Body of pancreas (tissue), 4 donors: ENCODE measurements around the gene SPZ1. TPM values are rescaled to one million over a fixed set of nuclear protein-coding genes. Genes with fewer than 3 reads are reported as not detected.
"Not testable (repeated sequence)": the region's sequence is repeated elsewhere in the genome, so short reads cannot be mapped to it uniquely, and the experiment has no call there.

Experiments
- ATAC-seq: fragments of 150-250 bp; one replicate; pipeline ENCODE4 v1.9.1; 2016
- DNase-seq, 4 donors: peaks; one replicate each; pipeline ENCODE4 v3.0.0-alpha.2; 2019
- H3K27ac ChIP-seq, 4 donors: fragments of 200-600 bp; sonication (generic); 1 replicate in 3 of 4; 2 replicates in 1 of 4; pipeline versions ENCODE4 v1.5.1 to v1.6.1; 2016 to 2019; ENCODE audit warnings: mild to moderate bottlenecking in 1 of 4, mixed read lengths in 1 of 4, moderate library complexity in 1 of 4
- H3K27me3 ChIP-seq, 2 donors: fragments of 200-600 bp; sonication (generic); one replicate each; pipeline ENCODE4 v1.6.0; 2016; ENCODE audit warnings: mild to moderate bottlenecking in 1 of 2
- H3K36me3 ChIP-seq, 2 donors: fragments of 200-600 bp; sonication (generic); replicated peaks in 1 of 2; 2 replicates each; pipeline ENCODE4 v1.5.1; 2016; ENCODE audit warnings: low read depth in 2 of 2; ENCODE audit not compliant: insufficient read depth in 1 of 2
- H3K4me1 ChIP-seq: fragments of 200-600 bp; sonication (generic); one replicate; pipeline ENCODE4 v1.6.0; 2016
- H3K4me3 ChIP-seq, 2 donors: fragments of 200-600 bp; sonication (generic); 1 replicate in 1 of 2; 2 replicates in 1 of 2; pipeline ENCODE4 v1.5.1; 2016 to 2019
- H3K9me3 ChIP-seq, 3 donors: fragments of 200-600 bp; sonication (generic); 1 replicate in 2 of 3; 2 replicates in 1 of 3; pipeline ENCODE4 v1.5.1; 2016
- CTCF ChIP-seq, 7 experiments: fragments of 450-650 bp in 4 of 7; fragments of 200-600 bp in 3 of 7; sonication (generic) in 3 of 7; IDR thresholded peaks; one replicate each; pipeline ENCODE4 v1.5.1; 2016 to 2019; ENCODE audit warnings: antibody characterized with exemption in 7 of 7
- POLR2A ChIP-seq, 3 donors: fragments of 450-650 bp; IDR thresholded peaks; one replicate each; pipeline ENCODE4 v1.6.1; 2016; ENCODE audit warnings: antibody characterized with exemption in 3 of 3, mild to moderate bottlenecking in 2 of 3
- WGBS, 2 donors: methylation state at CpG; one replicate each; pipeline ENCODE4 v1.1.5; 2017; 5-methylcytosine and 5-hydroxymethylcytosine counted together
- intact Hi-C: fragments of 100-400 bp; cut with DNase I; formaldehyde crosslinking; loops from one replicate; pipeline ENCODE4 v1.15.1; 2023
- total RNA-seq, 2 donors: library from RNA; depleted of rRNA; stranded (reverse); fragments of >200 nt; gene quantifications; one replicate each; pipeline ENCODE4 v1.1.0, GENCODE V29; 2016

SPZ1 gene
- total RNA-seq, 2 donors from 2014 or later: not detected

GRCh38 chr5:80291761-80292160, 28.0 kb upstream of the SPZ1 start:
- H3K4me3 ChIP-seq: no peak overlapping the region
- no peaks in the 10 kb centered on the region for H3K36me3 ChIP-seq
- no peaks in the 10 kb centered on the region for H3K4me1 ChIP-seq
- ATAC-seq (no peak), DNase-seq (no peak)
- no peak overlapping the region for H3K27ac ChIP-seq
- intact Hi-C loops: no loop called here
- no peaks in the 10 kb centered on the region for H3K27me3 ChIP-seq
- H3K9me3 ChIP-seq: peaks cover 0 to 3% (median 0%) of the 10 kb centered on the region in 3 donors
- no peak for TF ChIP-seq POLR2A (IDR thresholded peaks at IDR 0.05)
- 77 to 81% methylated on average over 8 of the region's 8 CpGs for WGBS, 2 donors

GRCh38 chr5:80296121-80296520, 23.7 kb upstream of the SPZ1 start:
- no peak for ATAC-seq
- WGBS, 2 donors: 71 to 73% methylated on average over 6 of the region's 6 CpGs
- intact Hi-C loops: no loop called here
- TF ChIP-seq CTCF (IDR thresholded peaks at IDR 0.05): no peak
- Histone ChIP-seq H3K27me3 (no peaks in the 10 kb centered on the region), H3K4me3 (no peak overlapping the region), H3K4me1 (no peaks in the 10 kb centered on the region), H3K36me3 (no peaks in the 10 kb centered on the region), H3K27ac (no peak overlapping the region), H3K9me3 (peaks cover 0 to 3% (median 0%) of the 10 kb centered on the region in 3 donors)
- no peak for DNase-seq

- no peaks in the 10 kb centered on the region for H3K36me3 ChIP-seq
- H3K27ac ChIP-seq: no peak overlapping the region
- H3K27me3 ChIP-seq: no peaks in the 10 kb centered on the region
- TF ChIP-seq POLR2A (IDR thresholded peaks at IDR 0.05): no peak
- no peak for TF ChIP-seq CTCF (IDR thresholded peaks at IDR 0.05)
- 87 to 89% methylated on average over 2 to 8 of the region's 8 CpGs for WGBS, 2 donors
- no peaks in the 10 kb centered on the region for H3K9me3 ChIP-seq
- H3K4me3 ChIP-seq: no peak overlapping the region
- no peak for ATAC-seq
- intact Hi-C loops: no loop called here
- no peak for DNase-seq
- no peaks in the 10 kb centered on the region for H3K4me1 ChIP-seq
Observed at GRCh38 chr5:80299601-80300000, 20.2 kb upstream of the SPZ1 start.

- Histone ChIP-seq H3K9me3 (no peaks in the 10 kb centered on the region), H3K4me1 (no peaks in the 10 kb centered on the region), H3K36me3 (no peaks in the 10 kb centered on the region), H3K27ac (no peak overlapping the region), H3K27me3 (no peaks in the 10 kb centered on the region), H3K4me3 (no peak overlapping the region)
- intact Hi-C loops: no loop called here
- DNase-seq (no peak), ATAC-seq (no peak)
- WGBS, 2 donors: 70 to 76% methylated on average over 5 to 8 of the region's 8 CpGs
- TF ChIP-seq CTCF (IDR thresholded peaks at IDR 0.05): no peak
- no peak for TF ChIP-seq POLR2A (IDR thresholded peaks at IDR 0.05)
Observed at GRCh38 chr5:80300125-80300524, 19.7 kb upstream of the SPZ1 start.

- H3K36me3 ChIP-seq, H3K9me3 ChIP-seq, H3K4me3 ChIP-seq, DNase-seq, H3K27me3 ChIP-seq, ATAC-seq, intact Hi-C loops, H3K27ac ChIP-seq, H3K4me1 ChIP-seq: not testable (repeated sequence)
- 94% methylated on average over 6 of the region's 27 CpGs; no CpG with 5 or more reads in 1 of the 2 donors for WGBS, 2 donors
Observed at GRCh38 chr5:80300796-80301195, 19.0 kb upstream of the SPZ1 start.

GRCh38 chr5:80301342-80301741, 18.5 kb upstream of the SPZ1 start:
- H3K9me3 ChIP-seq, intact Hi-C loops, H3K4me3 ChIP-seq, H3K36me3 ChIP-seq, H3K27ac ChIP-seq, DNase-seq, ATAC-seq, H3K4me1 ChIP-seq, H3K27me3 ChIP-seq: not testable (repeated sequence)
- WGBS, 2 donors: no CpG with 5 or more reads among the region's 34 CpGs
